Kasumi-1 (cell line): ENCODE data around the gene BRD1.

ENCODE experiments used
- DNase-seq, 2 experiments: peaks; one replicate each; lab custom pipeline; 2025; lab: John Stamatoyannopoulos, UW

BRD1 gene

GRCh38 chr22:49751966-49752597 lies 75.6 kb downstream of the BRD1 start:
- no peak for DNase-seq

- DNase-seq = no peak
Observed at GRCh38 chr22:49751318-49751965, 76.2 kb downstream of the BRD1 start.

GRCh38 chr22:49749885-49750510 lies 77.7 kb downstream of the BRD1 start:
- no peak for DNase-seq

GRCh38 chr22:49749227-49749626 lies 78.4 kb downstream of the BRD1 start:
- DNase-seq = no peak

- no peak for DNase-seq
Observed at GRCh38 chr22:49748514-49748913, 79.2 kb downstream of the BRD1 start.

- DNase-seq = no peak
Observed at GRCh38 chr22:49747716-49748115, 80.0 kb downstream of the BRD1 start.

GRCh38 chr22:49747130-49747529 lies 80.5 kb downstream of the BRD1 start:
- DNase-seq = no peak

- no peak for DNase-seq
Observed at GRCh38 chr22:49746065-49746464, 81.6 kb downstream of the BRD1 start.

GRCh38 chr22:49740242-49740641 lies 87.4 kb downstream of the BRD1 start:
- no peak for DNase-seq

GRCh38 chr22:49739138-49739537 lies 88.5 kb downstream of the BRD1 start:
- DNase-seq = no peak

GRCh38 chr22:49738566-49738965 lies 89.1 kb downstream of the BRD1 start:
- no peak for DNase-seq

GRCh38 chr22:49738006-49738405 lies 89.7 kb downstream of the BRD1 start:
- no peak for DNase-seq

GRCh38 chr22:49737101-49737551 lies 90.5 kb downstream of the BRD1 start:
- no peak for DNase-seq

- no peak for DNase-seq
Observed at GRCh38 chr22:49736538-49736937, 91.1 kb downstream of the BRD1 start.

- no peak for DNase-seq
Observed at GRCh38 chr22:49735901-49736421, 91.7 kb downstream of the BRD1 start.

- DNase-seq = peak in 1 of 2 experiments; percentile 25
Observed at GRCh38 chr22:49735411-49735900, 92.2 kb downstream of the BRD1 start.

- no peak for DNase-seq
Observed at GRCh38 chr22:49734882-49735281, 92.8 kb downstream of the BRD1 start.

- no peak for DNase-seq
Observed at GRCh38 chr22:49734390-49734789, 93.3 kb downstream of the BRD1 start.

- DNase-seq = no peak
Observed at GRCh38 chr22:49733631-49734030, 94.0 kb downstream of the BRD1 start.

- DNase-seq = no peak
Observed at GRCh38 chr22:49730656-49731055, 97.0 kb downstream of the BRD1 start.

GRCh38 chr22:49728570-49729271 lies 99.0 kb downstream of the BRD1 start:
- no peak for DNase-seq

- no peak for DNase-seq
Observed at GRCh38 chr22:49727881-49728569, 99.6 kb downstream of the BRD1 start.
